IPS-18a (cell line): ENCODE results near the gene SUFU.

Source experiments
- H3K27ac ChIP-seq: one replicate; pipeline ENCODE4 v1.5.1; 2013; ENCODE audit warnings: low read length
- H3K27me3 ChIP-seq: one replicate; pipeline ENCODE4 v1.6.1; 2013; ENCODE audit warnings: mild to moderate bottlenecking, low read length; ENCODE audit not compliant: control insufficient read depth, insufficient read depth
- H3K36me3 ChIP-seq: one replicate; pipeline ENCODE4 v1.6.1; 2013; ENCODE audit warnings: low read depth, low read length; ENCODE audit not compliant: control insufficient read depth
- H3K4me1 ChIP-seq: one replicate; pipeline ENCODE4 v1.6.1; 2013; ENCODE audit warnings: low read depth, low read length; ENCODE audit not compliant: control insufficient read depth
- H3K4me3 ChIP-seq: one replicate; pipeline ENCODE4 v1.5.1; 2013; ENCODE audit warnings: low read length
- H3K9ac ChIP-seq: one replicate; pipeline ENCODE4 v1.6.1; 2013; ENCODE audit warnings: mild to moderate bottlenecking, low read length, moderate library complexity
- H3K9me3 ChIP-seq: one replicate; pipeline ENCODE4 v1.6.1; 2013; ENCODE audit warnings: low read depth, low read length; ENCODE audit not compliant: control insufficient read depth

SUFU gene

DNA sequence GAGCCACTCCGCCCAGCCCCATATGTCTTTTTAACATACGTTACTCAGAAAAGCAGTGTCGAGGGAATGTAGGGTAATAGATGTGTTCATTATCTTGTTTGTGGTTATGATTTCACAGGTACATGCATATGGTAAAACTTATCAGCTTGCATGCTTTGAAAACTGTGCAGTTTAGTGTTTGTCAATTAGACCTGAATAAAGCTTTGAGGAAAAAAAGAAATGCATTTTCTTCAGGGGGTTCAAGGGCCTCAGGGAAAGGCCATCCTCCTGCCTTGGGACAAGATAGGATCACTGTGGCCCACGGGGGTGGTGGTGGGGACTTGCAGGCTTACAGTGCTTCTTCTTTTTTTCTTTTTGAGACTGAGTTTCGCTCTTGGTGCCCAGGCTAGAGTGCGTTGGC, 36.5 kb upstream of the SUFU start:
- no peak overlapping the region for H3K4me3 ChIP-seq
- no peaks in the 10 kb centered on the region for H3K9me3 ChIP-seq
- peaks cover 13% of the 10 kb centered on the region for H3K27me3 ChIP-seq
- H3K36me3 ChIP-seq: peaks cover 3% of the 10 kb centered on the region
- no peak overlapping the region for H3K9ac ChIP-seq
- H3K4me1 ChIP-seq: peaks cover 12% of the 10 kb centered on the region
- no peak overlapping the region for H3K27ac ChIP-seq

GRCh38 chr10:102467971-102468438, 35.8 kb upstream of the SUFU start:
- H3K27ac ChIP-seq: no peak overlapping the region
- peaks cover 3% of the 10 kb centered on the region for H3K36me3 ChIP-seq
- H3K9ac ChIP-seq: no peak overlapping the region
- no peak overlapping the region for H3K4me3 ChIP-seq
- H3K27me3 ChIP-seq: peaks cover 7% of the 10 kb centered on the region
- peaks cover 7% of the 10 kb centered on the region for H3K4me1 ChIP-seq
- no peaks in the 10 kb centered on the region for H3K9me3 ChIP-seq

- H3K9ac ChIP-seq: no peak overlapping the region
- peaks cover under 1% of the 10 kb centered on the region for H3K27me3 ChIP-seq
- H3K4me3 ChIP-seq: no peak overlapping the region
- H3K36me3 ChIP-seq: peaks cover 3% of the 10 kb centered on the region
- H3K27ac ChIP-seq: no peak overlapping the region
- H3K4me1 ChIP-seq: peaks cover 2% of the 10 kb centered on the region
- no peaks in the 10 kb centered on the region for H3K9me3 ChIP-seq
These were observed 35.1 kb upstream of the SUFU start for GRCh38 chr10:102468683-102469082.

DNA sequence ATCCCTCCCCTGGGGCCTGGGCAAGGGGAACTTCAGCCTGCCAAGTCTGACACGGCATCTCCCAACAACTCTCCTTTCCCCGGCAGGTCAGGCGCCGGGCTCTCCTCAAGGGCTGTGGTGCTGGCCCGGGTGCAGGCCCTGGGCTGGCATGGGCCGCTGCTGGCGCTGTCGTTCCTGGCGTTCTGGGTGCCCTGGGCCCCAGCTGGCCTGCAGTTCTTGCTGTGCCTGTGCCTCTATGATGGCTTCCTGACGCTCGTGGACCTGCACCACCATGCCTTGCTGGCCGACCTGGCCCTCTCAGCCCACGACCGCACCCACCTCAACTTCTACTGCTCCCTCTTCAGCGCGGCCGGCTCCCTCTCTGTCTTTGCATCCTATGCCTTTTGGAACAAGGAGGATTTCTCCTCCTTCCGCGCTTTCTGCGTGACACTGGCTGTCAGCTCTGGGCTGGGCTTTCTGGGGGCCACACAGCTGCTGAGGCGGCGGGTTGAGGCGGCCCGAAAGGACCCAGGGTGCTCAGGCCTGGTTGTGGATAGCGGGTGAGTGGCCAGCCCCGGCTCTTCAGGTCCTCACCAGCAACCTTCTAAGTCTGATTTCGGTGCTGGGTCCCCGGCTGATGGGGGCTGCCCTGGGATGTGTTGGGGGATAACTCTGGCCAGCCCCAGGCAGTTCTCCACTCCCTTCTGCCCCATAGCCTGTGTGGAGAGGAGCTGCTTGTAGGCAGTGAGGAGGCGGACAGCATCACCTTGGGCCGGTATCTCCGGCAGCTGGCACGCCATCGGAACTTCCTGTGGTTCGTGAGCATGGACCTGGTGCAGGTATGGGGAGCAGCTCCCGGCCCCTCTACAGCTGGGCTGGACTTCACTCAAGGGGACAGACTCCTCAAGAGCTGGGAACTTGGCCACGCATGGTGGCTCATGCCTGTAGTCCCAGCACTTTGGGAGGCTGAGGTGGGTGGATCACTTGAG, 32.9 kb upstream of the SUFU start:
- Histone ChIP-seq H3K4me3 (no peak overlapping the region), H3K27ac (no peak overlapping the region), H3K9ac (no peak overlapping the region), H3K4me1 (no peaks in the 10 kb centered on the region), H3K9me3 (no peaks in the 10 kb centered on the region), H3K27me3 (no peaks in the 10 kb centered on the region), H3K36me3 (peaks cover 3% of the 10 kb centered on the region)

DNA sequence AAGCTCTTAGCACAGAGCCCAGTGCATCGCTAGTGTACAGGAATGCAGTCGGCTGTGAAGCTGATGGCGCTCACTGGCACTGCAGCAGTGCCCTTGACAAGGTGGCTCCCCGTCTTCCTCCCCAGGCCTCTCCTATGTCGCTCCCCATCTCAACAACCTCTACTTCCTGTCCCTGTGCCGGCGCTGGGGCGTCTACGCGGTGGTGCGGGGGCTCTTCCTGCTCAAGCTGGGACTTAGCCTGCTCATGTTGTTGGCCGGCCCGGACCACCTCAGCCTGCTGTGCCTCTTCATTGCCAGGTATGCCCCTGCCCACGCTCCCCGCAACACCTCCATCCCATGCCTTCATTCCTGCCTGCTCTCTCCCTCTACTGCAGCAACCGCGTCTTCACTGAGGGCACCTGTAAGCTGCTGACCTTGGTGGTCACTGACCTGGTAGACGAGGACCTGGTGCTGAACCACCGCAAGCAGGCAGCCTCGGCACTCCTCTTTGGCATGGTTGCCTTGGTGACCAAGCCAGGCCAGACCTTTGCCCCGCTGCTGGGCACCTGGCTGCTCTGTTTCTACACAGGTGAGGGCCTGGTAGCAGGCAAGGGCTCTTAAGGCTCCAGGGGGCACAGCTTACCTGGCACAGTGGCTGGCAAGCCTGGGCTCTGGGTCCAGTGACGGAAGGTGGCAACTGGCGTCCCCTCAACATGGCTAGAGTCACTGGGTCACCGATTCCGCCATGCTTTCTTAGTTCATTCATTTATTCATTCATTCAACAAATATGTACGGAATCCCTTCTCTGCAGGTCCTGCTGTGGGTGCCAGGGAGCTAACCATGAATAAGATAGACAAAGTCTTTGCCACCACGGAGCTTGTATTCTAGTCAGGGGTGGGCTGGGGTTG, 30.1 kb upstream of the SUFU start:
- Histone ChIP-seq H3K27ac (no peak overlapping the region), H3K4me1 (no peaks in the 10 kb centered on the region), H3K27me3 (no peaks in the 10 kb centered on the region), H3K4me3 (no peak overlapping the region), H3K9me3 (no peaks in the 10 kb centered on the region), H3K36me3 (peaks cover 3% of the 10 kb centered on the region), H3K9ac (no peak overlapping the region)

- no peak overlapping the region for H3K27ac ChIP-seq
- no peaks in the 10 kb centered on the region for H3K4me1 ChIP-seq
- H3K9ac ChIP-seq: no peak overlapping the region
- H3K9me3 ChIP-seq: no peaks in the 10 kb centered on the region
- H3K4me3 ChIP-seq: no peak overlapping the region
- H3K36me3 ChIP-seq: peaks cover 10% of the 10 kb centered on the region
- H3K27me3 ChIP-seq: no peaks in the 10 kb centered on the region
These were observed 28.2 kb upstream of the SUFU start for GRCh38 chr10:102475451-102476040.

- no peaks in the 10 kb centered on the region for H3K9me3 ChIP-seq
These were observed 27.2 kb upstream of the SUFU start for GRCh38 chr10:102476466-102477141.

GRCh38 chr10:102479651-102480050, 24.1 kb upstream of the SUFU start:
- Histone ChIP-seq H3K9me3 (no peaks in the 10 kb centered on the region), H3K27ac (no peak overlapping the region), H3K27me3 (no peaks in the 10 kb centered on the region), H3K9ac (no peak overlapping the region), H3K4me3 (no peak overlapping the region), H3K4me1 (no peaks in the 10 kb centered on the region), H3K36me3 (peaks cover 46% of the 10 kb centered on the region)

More at GRCh38 chr10:102476466-102477141, 27.2 kb upstream of the SUFU start:
- Histone ChIP-seq H3K4me3 (no peak overlapping the region), H3K27me3 (no peaks in the 10 kb centered on the region), H3K36me3 (peaks cover 20% of the 10 kb centered on the region), H3K4me1 (no peaks in the 10 kb centered on the region), H3K9ac (no peak overlapping the region), H3K27ac (no peak overlapping the region)

GRCh38 chr10:102480396-102480795, 23.4 kb upstream of the SUFU start:
- H3K4me1 ChIP-seq: no peaks in the 10 kb centered on the region
- H3K4me3 ChIP-seq: no peak overlapping the region
- no peaks in the 10 kb centered on the region for H3K9me3 ChIP-seq
- no peak overlapping the region for H3K27ac ChIP-seq
- peaks cover 53% of the 10 kb centered on the region for H3K36me3 ChIP-seq
- no peaks in the 10 kb centered on the region for H3K27me3 ChIP-seq
- H3K9ac ChIP-seq: no peak overlapping the region

GRCh38 chr10:102484021-102484420, 19.8 kb upstream of the SUFU start:
- Histone ChIP-seq H3K4me1 (no peaks in the 10 kb centered on the region), H3K9ac (no peak overlapping the region), H3K27me3 (no peaks in the 10 kb centered on the region), H3K9me3 (no peaks in the 10 kb centered on the region), H3K27ac (no peak overlapping the region), H3K36me3 (peaks cover 80% of the 10 kb centered on the region), H3K4me3 (no peak overlapping the region)
